Esophagus (tissue), 2 donors: ENCODE measurements around the gene TRPM1. TPM values are rescaled to one million over a fixed set of nuclear protein-coding genes. Genes with fewer than 3 reads are reported as not detected.

Source experiments
- H3K27ac ChIP-seq, 2 donors: one replicate each; pipeline ENCODE4 v1.5.1; 2013; ENCODE audit warnings: low read depth in 2 of 2, mild to moderate bottlenecking in 2 of 2, inconsistent platforms in 1 of 2, low read length in 1 of 2, moderate library complexity in 1 of 2
- H3K27me3 ChIP-seq, 2 donors: one replicate each; pipeline ENCODE4 v1.6.1; 2013; ENCODE audit warnings: low read length in 2 of 2, control low read depth in 1 of 2, mild to moderate bottlenecking in 1 of 2; ENCODE audit not compliant: insufficient read depth in 2 of 2, control insufficient read depth in 1 of 2
- H3K36me3 ChIP-seq, 2 donors: one replicate each; pipeline ENCODE4 v1.6.1; 2013; ENCODE audit warnings: low read length in 1 of 2; ENCODE audit not compliant: control insufficient read depth in 2 of 2, insufficient read depth in 2 of 2
- H3K4me1 ChIP-seq, 2 donors: one replicate each; pipeline ENCODE4 v1.6.1; 2013; ENCODE audit warnings: low read length in 1 of 2; ENCODE audit not compliant: control insufficient read depth in 2 of 2, insufficient read depth in 2 of 2
- H3K4me3 ChIP-seq, 2 donors: one replicate each; pipeline ENCODE4 v1.5.1; 2013; ENCODE audit warnings: low read length in 2 of 2, mild to moderate bottlenecking in 2 of 2, low read depth in 1 of 2, moderate library complexity in 1 of 2
- H3K9me3 ChIP-seq, 2 donors: one replicate each; pipeline ENCODE4 v1.6.1; 2013; ENCODE audit warnings: mild to moderate bottlenecking in 2 of 2, low read depth in 1 of 2, low read length in 1 of 2, moderate library complexity in 1 of 2; ENCODE audit not compliant: control insufficient read depth in 2 of 2, insufficient read depth in 1 of 2
- WGBS, 2 donors: extraction: QIAGEN DNeasy Blood & Tissue Kit; methylation state at CpG; one replicate each; pipeline ENCODE4 v1.1.7; 2013; 5-methylcytosine and 5-hydroxymethylcytosine counted together
- polyA plus RNA-seq, 2 donors: library from polyadenylated mRNA; stranded (reverse); fragments of 200-250 nt; gene quantifications; one replicate each; pipeline ENCODE4 v1.2.3, GENCODE V29; 2013
- donor health status: healthy with polysubstance abuse.
- donor health status: Bipolar disorder and iron deficiency.

TRPM1 gene
- polyA plus RNA-seq, 2 donors, result 0.13 to 0.37 TPM

GRCh38 chr15:31086344-31086743 is 15.2 kb downstream of the TRPM1 start:
- Histone ChIP-seq H3K9me3 (peaks cover 0 to 3% of the 10 kb centered on the region in 2 donors), H3K4me1 (peaks cover 3 to 30% of the 10 kb centered on the region in 2 donors), H3K4me3 (no peak overlapping the region), H3K27ac (peak overlapping the region; percentile 45 to 61), H3K27me3 (no peaks in the 10 kb centered on the region), H3K36me3 (no peaks in the 10 kb centered on the region)
- WGBS, 2 donors, result 90 to 98% methylated on average over 4 of the region's 4 CpGs

GRCh38 chr15:31085359-31085758 is 16.2 kb downstream of the TRPM1 start:
- 85 to 86% methylated on average over 7 of the region's 7 CpGs for WGBS, 2 donors
- Histone ChIP-seq H3K27me3 (no peaks in the 10 kb centered on the region), H3K4me1 (peaks cover 3 to 31% of the 10 kb centered on the region in 2 donors), H3K27ac (no peak overlapping the region), H3K4me3 (no peak overlapping the region), H3K36me3 (no peaks in the 10 kb centered on the region), H3K9me3 (peaks cover 0 to 3% of the 10 kb centered on the region in 2 donors)

- H3K36me3 ChIP-seq, result no peaks in the 10 kb centered on the region
- H3K27ac ChIP-seq, result peak overlapping the region in 1 of 2 donors; percentile 84
Observed at GRCh38 chr15:31084176-31084575, 17.3 kb downstream of the TRPM1 start.

GRCh38 chr15:31083370-31083780 is 18.1 kb downstream of the TRPM1 start:
- Histone ChIP-seq H3K4me1 (peaks cover 3 to 31% of the 10 kb centered on the region in 2 donors), H3K27ac (peak overlapping the region; percentile 78 to 84), H3K9me3 (no peaks in the 10 kb centered on the region), H3K4me3 (no peak overlapping the region), H3K27me3 (no peaks in the 10 kb centered on the region), H3K36me3 (no peaks in the 10 kb centered on the region)
- WGBS, 2 donors, result 22 to 25% methylated on average over 6 of the region's 6 CpGs

More at GRCh38 chr15:31084176-31084575, 17.3 kb downstream of the TRPM1 start:
- Histone ChIP-seq H3K27me3 (no peaks in the 10 kb centered on the region), H3K4me1 (peaks cover 3 to 31% of the 10 kb centered on the region in 2 donors), H3K9me3 (peaks cover 0 to 3% of the 10 kb centered on the region in 2 donors), H3K4me3 (no peak overlapping the region)
- 69 to 70% methylated on average over 6 of the region's 6 CpGs for WGBS, 2 donors

- Histone ChIP-seq H3K36me3 (no peaks in the 10 kb centered on the region), H3K4me1 (peaks cover 3 to 34% of the 10 kb centered on the region in 2 donors), H3K27ac (peak overlapping the region; percentile 78 to 84), H3K27me3 (no peaks in the 10 kb centered on the region), H3K4me3 (no peak overlapping the region), H3K9me3 (no peaks in the 10 kb centered on the region)
- WGBS, 2 donors, result 55 to 56% methylated on average over 11 of the region's 11 CpGs
Observed at GRCh38 chr15:31082771-31083369, 18.7 kb downstream of the TRPM1 start.

- Histone ChIP-seq H3K4me3 (no peak overlapping the region), H3K4me1 (peaks cover 3 to 39% of the 10 kb centered on the region in 2 donors), H3K9me3 (peaks cover 0 to 4% of the 10 kb centered on the region in 2 donors), H3K27me3 (no peaks in the 10 kb centered on the region), H3K27ac (peak overlapping the region; percentile 89 to 92), H3K36me3 (no peaks in the 10 kb centered on the region)
- 56 to 67% methylated on average over 6 of the region's 6 CpGs for WGBS, 2 donors
Observed at GRCh38 chr15:31081588-31082250, 19.8 kb downstream of the TRPM1 start.

GRCh38 chr15:31081056-31081455 is 20.5 kb downstream of the TRPM1 start:
- no peak overlapping the region for H3K4me3 ChIP-seq
- peaks cover 0 to 4% of the 10 kb centered on the region in 2 donors for H3K9me3 ChIP-seq
- WGBS, 2 donors, result 50% methylated on average over 11 of the region's 11 CpGs
- H3K27me3 ChIP-seq, result no peaks in the 10 kb centered on the region
- H3K36me3 ChIP-seq, result no peaks in the 10 kb centered on the region
- peak overlapping the region; percentile 89 to 92 for H3K27ac ChIP-seq
- peaks cover 3 to 35% of the 10 kb centered on the region in 2 donors for H3K4me1 ChIP-seq

GRCh38 chr15:31080591-31081014 is 20.9 kb downstream of the TRPM1 start:
- H3K4me3 ChIP-seq, result no peak overlapping the region
- 20 to 29% methylated on average over 25 to 26 of the region's 26 CpGs for WGBS, 2 donors

GRCh38 chr15:31079519-31079918 is 22.0 kb downstream of the TRPM1 start:
- 81 to 84% methylated on average over 2 of the region's 2 CpGs for WGBS, 2 donors
- Histone ChIP-seq H3K27ac (no peak overlapping the region), H3K4me1 (peaks cover 3 to 35% of the 10 kb centered on the region in 2 donors)

More at GRCh38 chr15:31080591-31081014, 20.9 kb downstream of the TRPM1 start:
- no peaks in the 10 kb centered on the region for H3K36me3 ChIP-seq
- H3K9me3 ChIP-seq, result peaks cover 0 to 4% of the 10 kb centered on the region in 2 donors
- H3K27me3 ChIP-seq, result no peaks in the 10 kb centered on the region
- H3K27ac ChIP-seq, result peak overlapping the region; percentile 85 to 89
- H3K4me1 ChIP-seq, result peaks cover 3 to 35% of the 10 kb centered on the region in 2 donors

More at GRCh38 chr15:31079519-31079918, 22.0 kb downstream of the TRPM1 start:
- Histone ChIP-seq H3K9me3 (peaks cover 0 to 4% of the 10 kb centered on the region in 2 donors), H3K27me3 (no peaks in the 10 kb centered on the region), H3K36me3 (no peaks in the 10 kb centered on the region), H3K4me3 (no peak overlapping the region)
